Non-pigmented ciliary epithelial cell (primary cell): Measurements from ENCODE around the gene FAM13B.
"Not testable (repeated sequence)": the region's sequence is repeated elsewhere in the genome, so short reads cannot be mapped to it uniquely, and the experiment has no call there.

ENCODE experiments used
- DNase-seq: peaks from one replicate; pipeline ENCODE4 v3.0.0-alpha.2; 2010; ENCODE audit warnings: low read depth

Gene FAM13B

DNA sequence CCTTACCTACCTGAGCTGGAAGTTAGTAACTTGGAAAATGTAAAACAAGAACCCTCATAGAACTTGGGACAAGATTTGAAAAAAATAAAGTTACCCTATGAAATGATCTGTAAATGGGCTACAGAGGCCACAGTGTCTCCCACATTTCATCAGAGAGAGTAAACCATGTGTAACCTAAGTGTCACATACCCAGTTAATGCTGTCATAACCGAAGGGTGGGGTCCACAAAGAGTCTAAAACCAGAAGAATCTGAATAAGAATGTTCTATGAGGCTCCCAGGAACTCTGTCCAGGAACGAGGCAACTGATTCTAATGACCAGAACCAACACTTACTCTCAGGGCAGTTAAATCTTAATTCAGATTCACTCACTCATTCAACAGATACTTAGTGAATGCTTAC is 1.0 kb upstream of the FAM13B start:
- DNase-seq: no peak

DNA sequence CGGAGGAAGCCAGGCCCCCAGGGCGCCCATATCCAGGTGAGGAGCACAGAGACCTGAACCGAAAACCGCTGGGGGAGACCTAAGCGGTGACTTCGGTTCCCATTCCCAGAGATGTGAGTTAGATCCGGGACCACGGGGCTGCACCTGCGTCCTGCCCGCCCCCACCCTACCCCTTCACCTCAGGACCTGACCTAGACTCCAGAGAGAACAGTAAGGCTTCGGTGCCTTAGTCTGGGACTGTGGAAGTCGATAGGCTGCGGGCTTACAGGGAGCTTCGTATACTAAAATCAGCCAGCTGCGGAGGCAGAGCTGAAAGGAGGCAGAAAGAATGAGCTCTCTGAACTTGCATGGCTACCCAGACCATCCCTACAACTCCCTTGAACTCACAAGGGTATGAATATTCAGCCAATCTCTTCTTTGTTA is 518 bp upstream of the FAM13B start:
- no peak for DNase-seq

DNA sequence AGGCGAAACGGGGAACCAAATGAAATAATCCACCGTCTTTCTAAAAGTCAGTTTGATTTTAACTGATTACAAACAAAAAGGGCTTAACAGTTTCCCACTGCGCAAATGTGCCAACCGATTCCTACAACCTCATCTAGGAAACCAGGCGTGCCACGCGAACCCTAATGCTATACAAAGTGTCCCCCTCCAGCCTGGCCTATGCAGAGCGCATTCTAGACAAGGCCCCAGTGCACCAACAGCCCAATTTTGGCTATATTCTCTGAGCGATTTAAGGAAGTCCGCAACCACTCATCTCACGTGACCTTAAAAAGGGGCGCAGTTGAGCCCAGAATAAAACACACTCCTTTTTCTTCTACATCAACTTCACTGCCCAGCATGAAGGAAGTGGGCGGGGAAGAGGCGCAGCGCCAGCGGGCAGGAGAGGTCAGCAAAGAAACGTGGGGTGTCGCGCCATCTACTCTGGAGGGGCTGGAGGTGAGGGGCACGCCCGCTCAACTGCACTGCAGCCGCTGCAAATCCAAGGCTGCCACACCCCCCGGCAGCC is 779 bp downstream of the FAM13B start:
- no peak for DNase-seq

DNA sequence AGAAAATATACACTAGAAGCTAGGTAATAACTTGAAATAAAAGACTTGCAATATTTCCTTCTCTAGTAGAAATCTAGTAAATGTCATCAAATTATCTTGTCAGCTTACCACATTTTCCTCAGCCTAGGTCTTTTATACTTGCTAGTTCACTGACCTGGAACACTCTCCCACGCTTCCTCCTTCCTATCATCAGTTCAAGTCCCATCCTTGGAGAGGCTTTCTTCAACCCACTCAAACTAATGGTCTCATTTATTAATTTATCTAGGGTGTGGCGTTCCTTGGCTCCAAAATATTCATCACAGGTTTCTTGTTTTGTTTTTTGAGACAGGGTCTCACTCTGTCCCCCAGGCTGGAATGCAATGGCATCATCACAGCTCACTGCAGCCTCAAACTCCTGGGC is 2.9 kb downstream of the FAM13B start:
- DNase-seq: no peak

DNA sequence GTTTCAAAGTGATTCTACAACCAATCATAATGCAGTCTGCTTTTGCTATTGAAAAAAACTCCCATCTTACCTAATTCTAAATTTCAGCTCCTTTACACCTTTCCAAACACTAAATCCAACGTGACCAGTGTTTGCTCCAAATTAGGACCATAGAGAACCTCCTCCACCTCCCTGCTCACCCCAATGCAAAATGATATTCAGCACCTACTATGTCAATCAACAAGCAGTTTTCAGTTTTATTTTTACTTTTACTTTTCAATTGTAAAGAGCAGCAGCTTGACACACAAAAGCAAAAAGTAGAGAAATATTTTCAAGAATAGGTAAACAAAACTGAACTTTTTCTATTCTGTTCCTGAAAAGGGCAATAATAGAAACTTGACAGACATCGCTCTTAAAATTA is 3.4 kb downstream of the FAM13B start:
- DNase-seq: no peak

DNA sequence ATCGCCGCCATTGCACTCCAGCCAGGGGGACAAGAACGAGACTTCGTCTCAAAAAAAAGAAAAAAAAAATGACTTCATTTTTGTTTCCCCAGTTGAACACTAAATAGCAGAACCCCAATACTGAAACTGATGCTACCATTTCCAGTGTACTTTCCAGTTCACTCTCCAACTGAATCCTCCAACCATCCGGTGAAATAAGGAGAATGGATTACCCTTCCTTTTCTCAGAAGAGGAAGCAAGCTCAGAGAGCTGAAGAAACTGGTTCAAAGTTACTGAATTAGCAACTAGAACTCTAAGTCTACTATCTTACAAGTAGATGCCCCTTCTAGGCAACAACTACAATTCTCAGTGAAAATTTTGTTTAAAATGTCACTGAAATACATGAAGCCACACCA is 3.9 kb downstream of the FAM13B start:
- no peak for DNase-seq

DNA sequence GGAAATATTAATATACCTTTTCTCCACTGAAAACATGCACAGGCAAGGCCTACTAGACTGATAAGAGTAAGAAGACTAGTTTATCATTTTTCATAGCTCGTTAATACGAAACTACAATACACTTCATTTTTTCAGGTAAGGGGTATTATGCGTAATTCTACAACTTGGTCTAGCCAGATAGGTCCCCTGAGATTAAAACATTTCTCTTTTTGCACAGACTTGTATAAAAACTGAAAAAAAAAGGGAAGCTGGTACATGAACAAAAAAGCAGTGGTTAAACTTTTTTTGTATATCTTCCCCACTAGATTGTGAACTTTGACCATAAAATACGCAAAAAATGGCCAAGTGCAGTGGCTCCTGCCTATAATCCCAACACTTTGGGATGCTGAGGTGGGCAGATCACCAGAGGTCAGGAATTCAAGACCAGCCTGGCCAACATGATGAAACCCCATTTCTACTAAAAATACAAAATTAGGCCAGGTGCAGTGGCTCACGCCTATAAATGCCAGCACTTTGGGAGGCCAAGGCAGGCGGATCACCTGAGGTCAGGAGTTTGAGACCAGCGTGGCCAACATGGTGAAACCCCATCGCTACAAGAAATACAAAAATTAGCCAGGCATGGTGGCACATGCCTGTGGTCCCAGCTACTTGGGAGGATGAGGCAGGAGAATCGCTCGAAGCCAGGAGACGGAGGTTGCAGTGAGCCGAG is 4.5 kb downstream of the FAM13B start:
- DNase-seq: not testable (repeated sequence)

DNA sequence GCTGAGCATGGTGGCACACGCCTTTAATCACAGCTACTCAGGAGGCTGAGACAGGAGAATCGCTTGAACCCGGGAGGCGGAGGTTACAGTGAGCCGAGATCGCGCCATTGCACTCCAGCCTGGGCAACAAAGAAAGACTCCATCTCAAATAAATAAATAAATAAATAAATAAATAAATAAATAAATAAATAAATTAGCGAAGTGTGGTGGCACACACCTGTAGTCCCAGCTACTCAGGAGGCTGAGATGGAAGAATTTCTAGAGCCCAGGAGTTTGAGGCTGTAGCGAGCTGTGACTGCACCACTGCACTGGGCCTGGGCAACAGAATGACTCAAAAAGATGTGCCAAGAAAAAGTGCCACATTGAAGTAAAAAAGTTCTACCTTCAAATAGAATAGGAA is 6.1 kb downstream of the FAM13B start:
- DNase-seq: not testable (repeated sequence)

DNA sequence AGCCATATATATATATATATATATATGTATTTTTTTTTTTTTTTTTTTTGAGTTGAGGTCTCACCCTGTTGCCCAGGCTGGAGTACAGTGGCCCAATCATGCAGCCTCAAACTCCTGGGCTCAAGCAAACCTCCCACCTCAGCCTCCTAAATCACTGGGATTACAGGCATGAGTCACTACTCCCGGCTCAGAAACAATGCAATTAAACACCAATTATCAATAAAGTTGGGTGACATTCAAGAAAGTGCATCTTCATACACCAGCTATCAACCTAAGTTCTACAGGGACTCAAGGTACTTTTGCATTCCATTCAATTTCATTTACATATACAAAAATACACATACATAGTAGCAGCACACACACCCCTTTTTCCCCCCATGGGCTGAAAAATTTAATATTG is 7.6 kb downstream of the FAM13B start:
- DNase-seq: no peak

DNA sequence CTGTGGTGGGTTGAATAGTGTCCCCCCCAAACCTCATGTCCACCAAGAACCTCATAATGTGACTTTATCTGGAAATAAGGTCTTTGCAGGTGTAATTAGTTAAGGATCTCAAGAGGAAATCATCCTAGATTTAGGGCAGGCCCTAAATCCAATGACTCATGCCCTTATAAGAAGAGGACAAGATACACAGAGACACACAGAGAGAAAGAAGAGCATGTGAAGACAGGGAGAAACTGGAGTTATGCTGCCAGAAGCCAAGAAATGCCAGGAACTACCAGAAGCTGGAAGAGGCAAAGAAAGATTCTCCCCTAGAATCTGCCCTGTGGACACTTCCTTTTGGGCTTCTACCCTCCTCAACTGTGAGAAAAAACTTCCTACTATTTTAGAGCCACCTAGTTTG is 8.8 kb downstream of the FAM13B start:
- no peak for DNase-seq

DNA sequence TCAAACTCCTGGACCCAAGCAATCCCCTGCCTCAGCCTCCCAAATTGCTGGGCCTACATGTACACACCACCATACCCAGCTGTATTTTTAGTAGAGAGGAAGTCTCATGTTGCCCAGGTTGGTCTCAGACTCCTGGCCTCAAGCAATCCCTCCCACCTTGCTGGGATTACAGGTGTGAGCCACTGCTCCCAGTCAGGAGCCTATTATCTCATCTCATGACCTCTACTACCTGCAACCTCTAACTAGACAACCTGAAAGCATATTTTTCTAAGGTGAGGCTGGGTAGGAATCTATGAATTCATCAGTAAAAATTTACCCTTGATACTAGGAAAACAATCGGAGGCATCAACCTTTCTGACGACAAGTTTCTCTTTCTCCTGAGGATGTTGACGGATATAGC is 10.0 kb downstream of the FAM13B start:
- DNase-seq: no peak

DNA sequence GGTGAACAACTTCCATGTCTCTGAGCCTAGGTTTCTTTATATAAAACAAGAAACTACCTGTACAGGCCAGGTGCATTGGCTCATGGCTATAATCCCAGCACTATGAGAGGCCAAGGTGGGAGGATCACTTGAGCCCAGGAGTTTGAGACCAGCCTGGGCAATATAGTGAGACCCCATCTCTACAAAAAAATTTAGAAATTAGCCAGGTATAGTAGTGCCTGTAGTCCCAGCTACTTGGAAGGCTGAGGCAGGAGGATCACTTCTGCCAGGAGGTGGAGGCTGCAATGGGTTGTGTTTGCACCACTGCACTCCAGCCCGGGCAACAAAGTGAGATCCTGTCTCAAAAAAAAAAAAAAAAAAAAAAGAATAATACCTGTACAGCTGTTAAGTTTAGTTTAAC is 11.1 kb downstream of the FAM13B start:
- no peak for DNase-seq

DNA sequence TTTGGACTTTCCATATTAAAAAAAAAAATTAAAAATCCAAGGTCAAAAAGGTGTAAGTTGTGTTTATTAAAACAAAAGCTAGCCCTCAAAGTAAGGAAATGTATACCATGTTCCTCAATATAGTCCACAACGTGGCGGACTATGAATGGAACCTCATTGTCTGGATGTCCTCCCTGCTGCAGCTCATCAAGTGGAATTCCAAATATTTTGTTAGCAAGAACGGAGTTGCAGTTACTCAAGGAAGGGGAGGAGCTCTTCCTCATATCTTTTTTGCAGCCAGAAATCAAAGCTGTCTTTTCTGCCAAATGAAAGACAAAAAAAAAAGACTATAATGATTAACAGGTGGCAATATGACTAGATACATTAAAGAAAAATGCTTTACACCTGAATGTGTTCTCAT is 14.0 kb downstream of the FAM13B start:
- no peak for DNase-seq

DNA sequence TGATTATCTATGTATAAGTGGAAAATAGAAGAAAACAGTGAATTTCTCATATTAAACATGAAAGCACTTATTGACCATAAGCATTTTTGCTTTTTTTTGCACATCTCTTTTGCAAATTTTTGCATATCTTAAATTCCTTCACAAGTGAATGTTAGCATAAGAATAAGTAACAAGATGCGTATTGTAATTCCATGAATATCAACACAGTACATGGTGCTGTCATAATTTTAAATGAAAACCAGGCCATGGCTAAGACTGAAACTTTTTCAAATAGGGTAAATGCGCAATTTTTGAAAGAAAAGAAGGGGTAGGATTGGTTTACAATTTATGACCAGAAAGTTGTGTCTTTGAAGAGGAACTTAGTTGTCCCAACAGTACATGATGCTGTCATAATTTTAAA is 17.0 kb downstream of the FAM13B start:
- DNase-seq: no peak

DNA sequence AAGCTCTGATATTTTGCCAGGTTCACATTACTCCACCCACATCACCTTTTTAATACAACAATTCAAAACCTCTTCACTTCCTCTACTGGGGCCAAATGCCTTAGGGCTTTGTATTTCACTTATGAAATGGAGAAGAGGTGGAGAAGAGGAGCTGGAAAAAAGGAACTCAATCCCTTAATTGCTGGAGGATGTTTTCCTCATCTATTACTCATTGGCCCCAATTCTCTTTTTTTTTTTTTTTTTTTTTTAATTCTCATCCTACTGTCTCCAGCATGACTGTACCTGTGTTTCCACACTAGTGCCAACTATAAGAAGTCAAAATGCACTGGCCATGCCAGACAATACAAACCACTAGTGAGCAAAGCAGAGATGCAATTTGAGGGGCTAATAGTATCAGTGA is 20.9 kb downstream of the FAM13B start:
- no peak for DNase-seq

DNA sequence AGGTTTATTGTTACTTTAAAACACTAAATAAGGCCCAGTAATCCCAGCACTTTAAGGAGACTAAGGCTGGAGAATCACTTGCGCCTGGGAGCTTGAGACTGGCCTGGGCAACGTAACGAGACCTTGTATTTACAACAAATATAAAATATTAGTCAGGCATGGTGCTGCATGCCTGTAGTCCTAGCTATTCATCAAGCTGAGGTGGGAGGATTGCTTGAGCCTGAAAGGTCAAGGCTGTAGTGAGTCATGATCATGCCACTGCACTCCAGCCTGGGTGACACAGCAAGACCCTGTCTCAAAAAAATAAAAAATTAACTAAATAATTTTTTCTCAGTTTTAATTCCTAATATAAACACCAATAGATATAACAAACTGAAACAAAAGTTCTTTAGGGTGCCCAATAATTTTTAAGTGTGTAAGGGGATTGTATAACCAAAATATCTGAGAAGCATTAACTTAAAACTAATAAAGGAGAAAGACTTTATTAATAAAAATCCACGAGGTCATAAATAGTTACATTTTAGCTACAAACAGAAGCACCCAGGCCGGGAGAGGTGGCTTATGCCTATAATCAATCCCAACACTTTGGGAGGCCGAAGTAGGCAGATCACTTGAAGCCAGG is 32.7 kb downstream of the FAM13B start:
- peak; percentile 14 for DNase-seq

DNA sequence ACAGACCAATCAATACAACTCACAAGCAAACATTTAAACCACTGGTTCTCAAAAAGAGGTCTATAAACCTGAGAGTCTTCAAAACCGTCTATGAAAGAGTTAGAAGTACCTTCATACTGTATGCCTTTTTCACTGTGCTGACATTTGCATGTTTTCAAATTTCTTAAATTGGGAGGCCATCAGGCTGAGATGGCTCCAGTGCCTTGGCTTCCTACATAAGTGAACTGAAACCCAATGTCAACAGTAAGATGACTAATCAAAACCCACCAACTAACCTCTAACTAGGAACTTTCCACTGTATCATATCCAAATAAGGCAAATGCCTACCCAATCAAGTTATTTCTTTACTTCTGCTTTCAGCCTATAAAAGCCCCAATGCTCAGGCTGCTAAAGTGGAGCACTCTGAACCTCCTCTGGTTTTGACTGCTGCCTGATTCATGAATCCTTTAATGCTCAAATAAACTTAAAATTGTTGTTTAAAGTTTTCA is 35.1 kb downstream of the FAM13B start:
- DNase-seq: no peak

DNA sequence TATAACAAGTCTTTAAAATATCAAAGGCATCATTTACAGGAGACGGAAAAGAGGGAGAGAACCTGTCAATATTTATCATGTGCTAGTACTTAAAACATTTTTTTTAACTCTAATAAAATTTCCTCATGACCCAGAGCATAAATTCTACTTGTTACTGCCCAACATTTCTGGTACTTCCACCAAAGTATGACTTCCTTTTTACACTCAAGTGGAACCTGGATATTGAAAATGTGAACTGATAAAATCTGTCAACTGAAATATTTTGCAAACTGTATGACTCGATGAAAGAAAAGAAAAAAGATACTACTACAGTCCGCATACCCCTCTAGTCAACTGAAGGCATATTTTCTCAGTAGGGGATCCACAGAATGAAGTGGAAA is 37.1 kb downstream of the FAM13B start:
- no peak for DNase-seq

DNA sequence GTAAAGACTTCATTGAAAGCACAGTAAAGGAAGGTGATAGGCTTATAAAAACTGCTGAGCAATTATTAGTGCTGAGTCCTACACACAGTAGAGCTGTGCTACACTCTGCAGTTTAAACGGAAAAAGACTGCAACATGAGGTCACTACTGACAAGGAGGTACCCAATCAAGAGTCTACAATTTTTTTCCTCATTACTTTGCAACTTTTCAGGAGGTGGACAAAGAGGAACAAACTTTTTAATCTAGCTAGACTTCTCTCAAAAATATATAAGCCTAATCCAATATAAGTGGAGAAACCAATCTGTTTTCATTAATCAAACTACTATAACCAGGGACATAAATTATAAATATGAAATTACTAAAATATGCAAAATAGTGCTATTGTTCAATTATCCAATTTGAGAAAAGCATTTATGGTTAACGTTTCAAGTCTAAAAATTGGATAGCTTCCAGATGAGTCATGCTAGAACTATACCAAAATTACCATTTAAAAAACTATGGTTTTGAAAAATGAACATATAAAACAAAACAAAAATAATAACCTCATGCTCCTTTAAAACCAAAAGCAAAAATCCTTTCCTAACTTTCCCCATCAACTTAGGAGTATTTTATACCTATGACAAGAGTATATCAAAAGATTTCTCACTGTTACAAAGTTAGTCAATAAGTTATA is 37.7 kb downstream of the FAM13B start:
- peak; percentile 19 for DNase-seq

DNA sequence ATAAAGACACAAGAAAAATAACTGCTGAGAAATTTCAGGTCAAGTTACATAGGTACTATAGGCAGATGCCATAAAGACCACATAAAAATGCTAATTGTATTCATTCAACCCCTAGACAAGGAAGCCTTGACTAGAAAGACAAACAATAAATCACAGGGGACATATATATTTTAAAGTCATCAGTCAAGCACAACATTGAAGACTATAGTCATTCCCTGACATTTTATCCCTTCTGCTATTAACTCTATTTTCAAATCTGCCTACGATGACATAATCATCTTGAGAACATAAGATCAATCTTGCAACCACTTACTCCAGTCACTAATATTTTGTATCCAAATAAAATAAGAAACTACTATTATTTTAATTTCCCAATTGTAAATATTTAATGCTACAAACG is 38.3 kb downstream of the FAM13B start:
- no peak for DNase-seq

DNA sequence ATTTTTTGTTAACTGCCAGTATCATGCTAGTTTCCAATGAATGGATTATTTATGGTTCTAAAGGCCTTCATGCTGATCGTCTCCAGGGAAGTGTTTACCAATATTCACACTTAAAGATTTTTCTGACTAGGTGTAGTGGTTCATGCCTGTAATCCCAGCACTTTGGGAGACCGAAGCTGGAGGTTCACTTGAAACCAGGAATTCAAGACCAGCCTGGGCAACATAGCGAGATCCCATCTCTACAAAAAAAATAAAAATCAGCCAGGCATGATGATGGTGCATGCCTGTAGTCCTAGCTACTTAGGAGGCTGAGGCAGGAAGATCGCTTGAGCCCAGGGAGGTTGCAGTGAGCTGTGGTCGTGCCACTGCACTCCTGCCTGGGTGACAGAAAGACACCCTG is 43.5 kb downstream of the FAM13B start:
- no peak for DNase-seq

DNA sequence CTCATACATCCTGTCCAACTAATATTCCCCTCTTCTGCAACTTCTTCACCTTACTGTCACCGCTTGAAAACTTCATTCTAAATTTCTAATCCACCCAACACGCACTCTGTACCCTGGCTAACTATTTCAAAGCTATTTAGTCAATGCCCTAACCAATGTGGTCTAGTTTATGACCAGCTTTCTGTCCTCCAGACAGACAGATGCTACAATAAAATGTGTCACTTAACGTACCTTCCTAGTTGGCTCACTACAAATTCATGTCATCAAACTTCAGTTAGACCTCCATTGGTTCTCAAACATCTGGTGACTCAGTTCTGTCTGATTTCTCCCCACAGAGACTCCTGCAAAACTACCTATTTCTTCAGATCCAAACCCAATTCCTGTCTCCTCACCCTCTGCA is 57.7 kb downstream of the FAM13B start:
- no peak for DNase-seq

DNA sequence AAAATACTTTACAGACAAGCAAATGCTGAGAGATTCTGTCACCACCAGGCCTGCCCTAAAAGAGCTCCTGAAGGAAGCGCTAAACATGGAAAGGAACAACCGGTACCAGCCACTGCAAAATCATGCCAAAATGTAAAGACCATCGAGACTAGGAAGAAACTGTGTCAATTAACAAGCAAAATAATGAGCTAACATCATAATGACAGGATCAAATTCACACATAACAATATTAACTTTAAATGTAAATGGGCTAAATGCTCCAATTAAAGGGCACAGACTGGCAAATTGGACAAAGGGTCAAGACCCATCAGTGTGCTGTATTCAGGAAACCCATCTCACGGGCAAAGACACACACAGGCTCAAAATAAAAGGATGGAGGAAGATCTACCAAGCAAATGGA is 62.5 kb downstream of the FAM13B start:
- not testable (repeated sequence) for DNase-seq
